Pancreas (tissue), 10 donors: ENCODE data around the gene NPTN. TPM values are rescaled to one million over a fixed set of nuclear protein-coding genes. Genes with fewer than 3 reads are reported as not detected.
A peak's percentile ranks its signal among the peaks of the same experiment; 100 is the strongest.
"Not testable (repeated sequence)": the region's sequence is repeated elsewhere in the genome, so short reads cannot be mapped to it uniquely, and the experiment has no call there.

Experiments used
- ATAC-seq, 4 donors: fragments of 200-7000 bp; cut with Tn5 transposase; one replicate each; pipeline versions ENCODE4 v1.8.0 to v1.9.1; 2020; ENCODE audit warnings: mild to moderate bottlenecking in 4 of 4, moderate library complexity in 4 of 4
- DNase-seq, 6 donors: peaks; one replicate each; pipeline ENCODE4 v3.0.0-alpha.2; 2020
- FAIRE-seq: peaks from 2 replicates; lab custom pipeline; 2012; peaks lifted over from hg19 to GRCh38; lab: Jason Lieb, UNC
- H3K27ac ChIP-seq, 4 donors: fragments of 200-600 bp; sonication (generic); 1 replicate in 3 of 4; 2 replicates in 1 of 4; pipeline versions ENCODE4 v1.5.0 to v1.8.0; 2020
- H3K27me3 ChIP-seq, 4 donors: fragments of 200-600 bp; one replicate each; pipeline ENCODE4 v1.8.0; 2021
- H3K36me3 ChIP-seq, 3 donors: fragments of 200-600 bp; sonication (generic) in 1 of 3; one replicate each; pipeline versions ENCODE4 v1.5.0 to v1.8.0; 2020 to 2021
- H3K4me1 ChIP-seq, 3 donors: fragments of 200-600 bp; one replicate each; pipeline ENCODE4 v1.8.0; 2021
- H3K4me3 ChIP-seq, 4 donors: fragments of 200-600 bp; sonication (generic) in 2 of 4; one replicate each; pipeline versions ENCODE4 v1.5.0 to v1.8.0; 2020 to 2021
- H3K9me3 ChIP-seq, 4 donors: fragments of 200-600 bp; one replicate each; pipeline ENCODE4 v1.8.0; 2021
- CTCF ChIP-seq, 4 donors: fragments of 200-600 bp; sonication (generic) in 3 of 4; IDR thresholded peaks; one replicate each; pipeline versions ENCODE4 v1.5.0 to v1.8.0; 2021; ENCODE audit warnings: antibody characterized with exemption in 4 of 4
- WGBS, 2 donors: extraction: QIAGEN DNeasy Blood & Tissue Kit; methylation state at CpG; one replicate each; pipeline ENCODE4 v1.1.7; 2013; 5-methylcytosine and 5-hydroxymethylcytosine counted together
- intact Hi-C, 3 donors: fragments of 100-400 bp; cut with DNase I; formaldehyde crosslinking; loops; one replicate each; pipeline versions ENCODE4 v1.11.1 to v1.14.2; 2022
- polyA plus RNA-seq, 2 donors: library from polyadenylated mRNA; stranded (reverse); fragments of 200-250 nt; gene quantifications; one replicate each; pipeline ENCODE4 v1.2.3, GENCODE V29; 2013
- total RNA-seq, 6 donors: library from RNA; stranded (reverse); fragmentation: NEBNext Ultra II Directional in 4 of 6; extraction: Animal tissue kit (Norgen Biotek cat#: 25700) in 4 of 6; gene quantifications; one replicate each; pipeline versions ENCODE4 v1.2.1 to v1.2.4, GENCODE V29; 2021 to 2023
- donor health status: healthy with polysubstance abuse.
- donor health status: DM: no; HTN: no; CAD: no; lungs with moderate emphysema.
- donor health status: DM: no; HTN: no; CAD: no.
- donor health status: control.
- donor health status: control.
- donor health status: Bipolar disorder and iron deficiency.
- donor health status: DM: yes; HTN: yes; CAD: no.
- donor health status: DM: no; HTN: no; CAD: no.
- donor health status: DM: no; HTN: no; CAD: no.
- donor health status: DM: yes; HTN: yes; CAD: no.

NPTN gene
- total and polyA plus RNA-seq, 8 donors = 16.2 to 61.9 (median 36.8) TPM

- ATAC-seq (peak; percentile 53 to 89 (median 82)), DNase-seq (no peak), FAIRE-seq (peak; percentile 63)
- H3K27ac ChIP-seq = no peak overlapping the region
- H3K27me3 ChIP-seq = no peaks in the 10 kb centered on the region
- no peaks in the 10 kb centered on the region for H3K4me1 ChIP-seq
- no peak overlapping the region for H3K4me3 ChIP-seq
- H3K9me3 ChIP-seq = no peaks in the 10 kb centered on the region
- peak in 2 of 4 donors; percentile 22 to 24 for TF ChIP-seq CTCF (IDR thresholded peaks at IDR 0.05)
- H3K36me3 ChIP-seq = peaks cover 0 to 39% (median 5%) of the 10 kb centered on the region in 3 donors
- intact Hi-C loops = loop anchor here in 2 of 3 donors (5.0 to 10.0 kb wide), 2 partner anchors 77 to 144 kb away; no protein-coding TSS in a partner anchor
- 47 to 61% methylated on average over 2 of the region's 2 CpGs for WGBS, 2 donors
These were observed 72.6 kb downstream of the NPTN start for GRCh38 chr15:73560501-73561117.

GRCh38 chr15:73558529-73558928 is 74.7 kb downstream of the NPTN start:
- FAIRE-seq (no peak), DNase-seq (no peak), ATAC-seq (no peak)
- Histone ChIP-seq H3K4me1 (no peaks in the 10 kb centered on the region), H3K36me3 (peaks cover 0 to 39% (median 5%) of the 10 kb centered on the region in 3 donors), H3K9me3 (no peaks in the 10 kb centered on the region), H3K27ac (no peak overlapping the region), H3K27me3 (no peaks in the 10 kb centered on the region), H3K4me3 (no peak overlapping the region)
- 84 to 100% methylated on average over 1 of the region's 1 CpG for WGBS, 2 donors
- TF ChIP-seq CTCF (IDR thresholded peaks at IDR 0.05) = no peak
- intact Hi-C loops = no loop called here

- 86 to 89% methylated on average over 4 of the region's 4 CpGs for WGBS, 2 donors
These were observed 78.1 kb downstream of the NPTN start for GRCh38 chr15:73555080-73555479.

GRCh38 chr15:73550190-73550589 is 83.0 kb downstream of the NPTN start:
- Histone ChIP-seq H3K4me1 (no peaks in the 10 kb centered on the region), H3K9me3 (no peaks in the 10 kb centered on the region), H3K27ac (no peak overlapping the region), H3K4me3 (no peak overlapping the region), H3K36me3 (no peaks in the 10 kb centered on the region), H3K27me3 (no peaks in the 10 kb centered on the region)
- no peak for TF ChIP-seq CTCF (IDR thresholded peaks at IDR 0.05)
- DNase-seq = no peak
- ATAC-seq = no peak
- no peak for FAIRE-seq
- intact Hi-C loops = no loop called here

More at GRCh38 chr15:73555080-73555479, 78.1 kb downstream of the NPTN start:
- Histone ChIP-seq H3K27ac (no peak overlapping the region), H3K36me3 (peaks cover 0 to 17% (median 0%) of the 10 kb centered on the region in 3 donors), H3K4me3 (no peak overlapping the region), H3K4me1 (no peaks in the 10 kb centered on the region), H3K27me3 (no peaks in the 10 kb centered on the region), H3K9me3 (no peaks in the 10 kb centered on the region)
- ATAC-seq (no peak), DNase-seq (no peak), FAIRE-seq (no peak)
- intact Hi-C loops = no loop called here
- TF ChIP-seq CTCF (IDR thresholded peaks at IDR 0.05) = no peak

- H3K27me3 ChIP-seq, H3K36me3 ChIP-seq, H3K4me1 ChIP-seq, H3K27ac ChIP-seq, FAIRE-seq, H3K9me3 ChIP-seq, H3K4me3 ChIP-seq, ATAC-seq, intact Hi-C loops, DNase-seq: not testable (repeated sequence)
- WGBS, 2 donors = 92 to 95% methylated on average over 3 of the region's 3 CpGs
These were observed 84.3 kb downstream of the NPTN start for GRCh38 chr15:73548925-73549324.
